ENCODE results near the gene CCDC9B.

The CCDC9B gene

GRCh38 chr15:40296561-40297230 lies 44.0 kb downstream of the CCDC9B start:
- no peaks in the 10 kb centered on the region for H3K79me2 ChIP-seq
- H3K4me2 ChIP-seq (ENCODE audit: low read length), result no peak overlapping the region
- no peak for TF ChIP-seq CTCF (IDR thresholded peaks at IDR 0.05)
- H3K4me3 ChIP-seq (ENCODE audit: low read depth, low read length), result no peak overlapping the region
- H3K9ac ChIP-seq, result no peak overlapping the region
- H3K9me3 ChIP-seq (ENCODE audit: control insufficient read depth, low read length), result no peaks in the 10 kb centered on the region
- H3K36me3 ChIP-seq (ENCODE audit: control insufficient read depth, insufficient read depth, low read length), result no peaks in the 10 kb centered on the region
- no peaks in the 10 kb centered on the region for H3K27me3 ChIP-seq (ENCODE audit: control insufficient read depth, insufficient read depth, low read length)
- no peaks in the 10 kb centered on the region for H3K4me1 ChIP-seq
- no peak overlapping the region for H3K27ac ChIP-seq
- no peak overlapping the region for H2AFZ ChIP-seq

- no peak overlapping the region for H3K4me2 ChIP-seq (ENCODE audit: low read length)
- H3K27me3 ChIP-seq (ENCODE audit: control insufficient read depth, insufficient read depth, low read length), result no peaks in the 10 kb centered on the region
- no peak overlapping the region for H3K4me3 ChIP-seq (ENCODE audit: low read depth, low read length)
- H3K9me3 ChIP-seq (ENCODE audit: control insufficient read depth, low read length), result no peaks in the 10 kb centered on the region
- no peak overlapping the region for H3K27ac ChIP-seq
- no peak overlapping the region for H3K9ac ChIP-seq
- no peak for TF ChIP-seq CTCF (IDR thresholded peaks at IDR 0.05)
- H3K36me3 ChIP-seq (ENCODE audit: control insufficient read depth, insufficient read depth, low read length), result no peaks in the 10 kb centered on the region
- no peaks in the 10 kb centered on the region for H3K4me1 ChIP-seq
- H2AFZ ChIP-seq, result no peak overlapping the region
- no peaks in the 10 kb centered on the region for H3K79me2 ChIP-seq
Observed at GRCh38 chr15:40295877-40296560, 44.7 kb downstream of the CCDC9B start.

- Histone ChIP-seq H3K79me2 (no peaks in the 10 kb centered on the region), H3K27me3 (ENCODE audit: control insufficient read depth, insufficient read depth, low read length) (no peaks in the 10 kb centered on the region), H3K27ac (no peak overlapping the region), H3K4me2 (ENCODE audit: low read length) (no peak overlapping the region), H3K9me3 (ENCODE audit: control insufficient read depth, low read length) (no peaks in the 10 kb centered on the region), H3K9ac (no peak overlapping the region), H3K4me1 (no peaks in the 10 kb centered on the region), H3K4me3 (ENCODE audit: low read depth, low read length) (no peak overlapping the region), H2AFZ (no peak overlapping the region), H3K36me3 (ENCODE audit: control insufficient read depth, insufficient read depth, low read length) (no peaks in the 10 kb centered on the region)
- no peak for TF ChIP-seq CTCF (IDR thresholded peaks at IDR 0.05)
Observed at GRCh38 chr15:40295297-40295696, 45.4 kb downstream of the CCDC9B start.

- Histone ChIP-seq H2AFZ (no peak overlapping the region), H3K4me2 (ENCODE audit: low read length) (no peak overlapping the region), H3K4me1 (no peaks in the 10 kb centered on the region), H3K27me3 (ENCODE audit: control insufficient read depth, insufficient read depth, low read length) (no peaks in the 10 kb centered on the region), H3K4me3 (ENCODE audit: low read depth, low read length) (no peak overlapping the region), H3K9ac (no peak overlapping the region), H3K27ac (no peak overlapping the region), H3K9me3 (ENCODE audit: control insufficient read depth, low read length) (no peaks in the 10 kb centered on the region), H3K79me2 (no peaks in the 10 kb centered on the region), H3K36me3 (ENCODE audit: control insufficient read depth, insufficient read depth, low read length) (no peaks in the 10 kb centered on the region)
- no peak for TF ChIP-seq CTCF (IDR thresholded peaks at IDR 0.05)
Observed at GRCh38 chr15:40293905-40294895, 46.5 kb downstream of the CCDC9B start.

All from parathyroid adenoma (tissue), 2 donors.